A549 (cell line): ENCODE results near the gene SSNA1. TPM values are rescaled to one million over a fixed set of nuclear protein-coding genes. Genes with fewer than 3 reads are reported as not detected.

Experiments
- ATAC-seq, 2 experiments: fragments of 200-7000 bp in 1 of 2; fragments of >200 bp in 1 of 2; cut with Nextera tagmentation in 1 of 2; cut with Tn5 transposase in 1 of 2; 3 replicates each; pipeline versions ENCODE4 v1.8.0 to v1.9.1; 2018 to 2020; ENCODE audit warnings: mild to moderate bottlenecking in 1 of 2, moderate library complexity in 1 of 2
- CTCF ChIA-PET: fragments of 300-600 bp; sonication (Branson Sonifier 250); formaldehyde crosslinking; extraction: SDS; loops from one replicate; lab custom pipeline; 2021; ENCODE audit warnings: antibody characterized with exemption, inconsistent platforms; lab: Yijun Ruan, JAX
- POLR2A ChIA-PET: fragments of 350-600 bp; formaldehyde crosslinking; extraction: SDS; loops from one replicate; lab custom pipeline; 2021; ENCODE audit warnings: antibody characterized with exemption, inconsistent platforms; lab: Yijun Ruan, JAX
- DNase-seq, 2 experiments: peaks; one replicate each; pipeline versions ENCODE4 v3.0.0 to v3.0.0-alpha.2; 2011 to 2016; ENCODE audit warnings: low read depth in 1 of 2, low spot score in 1 of 2
- FAIRE-seq: peaks from 2 replicates; lab custom pipeline; 2011; peaks lifted over from hg19 to GRCh38; lab: Jason Lieb, UNC
- H3K27ac ChIP-seq, 2 experiments: fragments of >200 bp; sonication (Bioruptor Twin); formaldehyde crosslinking; 3 replicates each; pipeline ENCODE4 v1.5.1; 2016 to 2017
- H3K4me1 ChIP-seq: fragments of >200 bp; sonication (Bioruptor Twin); formaldehyde crosslinking; 3 replicates; pipeline ENCODE4 v1.6.1; 2016
- H3K4me2 ChIP-seq: fragments of >200 bp; sonication (Bioruptor Twin); formaldehyde crosslinking; 3 replicates; pipeline ENCODE4 v1.6.1; 2016
- H3K4me3 ChIP-seq: fragments of >200 bp; sonication (Bioruptor Twin); formaldehyde crosslinking; 3 replicates; pipeline ENCODE4 v1.5.1; 2016
- H3K9me3 ChIP-seq: fragments of >200 bp; sonication (Bioruptor Twin); formaldehyde crosslinking; 3 replicates; pipeline ENCODE4 v1.6.1; 2016
- BCL3 ChIP-seq: fragments of >200 bp; sonication (Bioruptor Twin); formaldehyde crosslinking; IDR thresholded peaks from 3 replicates; pipeline ENCODE4 v1.6.1; 2016
- CHD2 ChIP-seq: fragments of 150-350 bp; IDR thresholded peaks from 2 replicates; pipeline ENCODE4 v1.6.1; 2014; ENCODE audit warnings: low read length; ENCODE audit not compliant: partially characterized antibody
- EHF ChIP-seq: fragments of 250-450 bp; sonication (Bioruptor Pico); IDR thresholded peaks from 2 replicates; pipeline ENCODE4 v1.5.0; 2020; ENCODE audit warnings: mild to moderate bottlenecking
- ESRRA ChIP-seq: fragments of 150-350 bp; IDR thresholded peaks from 2 replicates; pipeline ENCODE4 v1.6.1; 2014; ENCODE audit warnings: mild to moderate bottlenecking, low read length, borderline replicate concordance
- FOSL2 ChIP-seq, 2 experiments: fragments of 450-650 bp in 1 of 2; fragments of >200 bp in 1 of 2; sonication (Bioruptor Twin) in 1 of 2; formaldehyde crosslinking; IDR thresholded peaks; 2 replicates each; pipeline versions ENCODE4 v1.5.0 to v1.6.1; 2016 to 2020; ENCODE audit warnings: mild to moderate bottlenecking in 1 of 2, moderate library complexity in 1 of 2
- GATA3 ChIP-seq: IDR thresholded peaks from 2 replicates; pipeline ENCODE4 v1.6.1; 2012; ENCODE audit warnings: borderline replicate concordance
- HOXA7 ChIP-seq: fragments of 250-450 bp; sonication (Bioruptor Pico); IDR thresholded peaks from 2 replicates; pipeline ENCODE4 v1.5.0; 2020; ENCODE audit warnings: mild to moderate bottlenecking, moderate library complexity
- HOXB13 ChIP-seq: fragments of 250-450 bp; sonication (Bioruptor Pico); IDR thresholded peaks from 2 replicates; pipeline ENCODE4 v1.5.0; 2020; ENCODE audit warnings: low read depth, mild to moderate bottlenecking, moderate library complexity
- JUN ChIP-seq, 2 experiments: fragments of >200 bp; sonication (Bioruptor Twin); formaldehyde crosslinking; IDR thresholded peaks; 2 replicates in 1 of 2; 3 replicates in 1 of 2; pipeline ENCODE4 v1.6.1; 2016 to 2017
- JUNB ChIP-seq: fragments of >200 bp; sonication (Bioruptor Twin); formaldehyde crosslinking; IDR thresholded peaks from 2 replicates; pipeline ENCODE4 v1.6.1; 2016
- KDM5A ChIP-seq: fragments of 200-600 bp; sonication (generic); IDR thresholded peaks from 2 replicates; pipeline ENCODE4 v1.6.1; 2016; ENCODE audit warnings: antibody characterized with exemption, mild to moderate bottlenecking
- MYC ChIP-seq: IDR thresholded peaks from 2 replicates; pipeline ENCODE4 v1.6.1; 2012; ENCODE audit warnings: mild to moderate bottlenecking, inconsistent platforms, low read length, improper control_type of control experiment, borderline replicate concordance
- NPAS2 ChIP-seq: fragments of 250-450 bp; sonication (Bioruptor Pico); IDR thresholded peaks from 2 replicates; pipeline ENCODE4 v1.8.0; 2022; ENCODE audit warnings: mild to moderate bottlenecking, moderate library complexity, borderline replicate concordance
- PHF8 ChIP-seq: fragments of 200-600 bp; sonication (generic); IDR thresholded peaks from 2 replicates; pipeline ENCODE4 v1.6.1; 2016; ENCODE audit warnings: low read depth, mild to moderate bottlenecking, antibody characterized with exemption, moderate library complexity, borderline replicate concordance
- POLR2A ChIP-seq: IDR thresholded peaks from 2 replicates; pipeline ENCODE4 v1.6.1; 2012; ENCODE audit warnings: mild to moderate bottlenecking, low read length
- POLR2AphosphoS2 ChIP-seq: conservative IDR thresholded peaks from 2 replicates; pipeline ENCODE4 v1.6.1; 2012; ENCODE audit warnings: low read length, improper control_type of control experiment, inconsistent platforms
- RAD21 ChIP-seq, 2 experiments: fragments of >200 bp in 1 of 2; sonication (Bioruptor Twin) in 1 of 2; formaldehyde crosslinking in 1 of 2; IDR thresholded peaks in 1 of 2; conservative IDR thresholded peaks in 1 of 2; 2 replicates in 1 of 2; 3 replicates in 1 of 2; pipeline ENCODE4 v1.6.1; 2012 to 2018; ENCODE audit warnings: inconsistent platforms in 1 of 2
- RARB ChIP-seq: fragments of 250-450 bp; sonication (Bioruptor Pico); IDR thresholded peaks from 2 replicates; pipeline ENCODE4 v1.8.0; 2021; ENCODE audit warnings: mild to moderate bottlenecking, moderate library complexity
- TFCP2L1 ChIP-seq: fragments of 250-450 bp; sonication (Bioruptor Pico); IDR thresholded peaks from 2 replicates; pipeline ENCODE4 v1.5.0; 2021; ENCODE audit warnings: mild to moderate bottlenecking
- TP53 ChIP-seq: fragments of 250-450 bp; sonication (Bioruptor Pico); IDR thresholded peaks from 2 replicates; pipeline ENCODE4 v1.5.0; 2021; ENCODE audit warnings: mild to moderate bottlenecking, moderate library complexity
- USF2 ChIP-seq: fragments of 450-650 bp; IDR thresholded peaks from 2 replicates; pipeline ENCODE4 v1.6.1; 2014; ENCODE audit warnings: antibody characterized with exemption
- ZC3H11A ChIP-seq: fragments of 450-650 bp; IDR thresholded peaks from 2 replicates; pipeline ENCODE4 v1.6.1; 2014; ENCODE audit warnings: antibody characterized with exemption, mild to moderate bottlenecking
- ZFP36 ChIP-seq: fragments of 450-650 bp; IDR thresholded peaks from 2 replicates; pipeline ENCODE4 v1.6.1; 2014; ENCODE audit warnings: borderline replicate concordance; ENCODE audit not compliant: partially characterized antibody
- ZNF302 ChIP-seq: fragments of 250-450 bp; sonication (Bioruptor Pico); IDR thresholded peaks from 2 replicates; pipeline ENCODE4 v1.9.0; 2021; ENCODE audit warnings: inconsistent platforms, mild to moderate bottlenecking, moderate library complexity
- WGBS: methylation state at CpG from one replicate; pipeline ENCODE4 v1.1.6; 2017; ENCODE audit errors: missing lambda C conversion rate; 5-methylcytosine and 5-hydroxymethylcytosine counted together
- polyA plus RNA-seq, 4 experiments: library from polyadenylated mRNA; depleted of rRNA in 3 of 4; stranded (reverse); fragments of >200 nt; fragmentation: RNase III in 1 of 4; extraction: RNeasy Plus Mini Kit Qiagen cat#74134 plus additional on column Dnase treatment in 1 of 4; gene quantifications; 2 replicates in 3 of 4; 3 replicates in 1 of 4; pipeline ENCODE4 v1.2.3, GENCODE V29; 2011 to 2017

Gene SSNA1
- polyA plus RNA-seq, 2 of the 4 experiments (the other 2 are of a cell fraction): 54.1 to 102 TPM

GRCh38 chr9:137198902-137199283 lies 10.4 kb downstream of the SSNA1 start (continued):
- TF ChIP-seq RAD21 (conservative IDR thresholded peaks at IDR 0.05 in 1 of 2, IDR thresholded peaks at IDR 0.05 in 1 of 2) (no peak), MYC (no peak), RARB (CRISPR knock-in tag) (no peak), ZC3H11A (no peak), JUNB (no peak), ZNF302 (CRISPR knock-in tag) (no peak)

GRCh38 chr9:137199411-137200121 lies 11.1 kb downstream of the SSNA1 start:
- ATAC-seq (no peak), DNase-seq (no peak), FAIRE-seq (no peak)
- ChIA-PET CTCF (interaction anchor here (0.9 to 5.3 kb wide), 9 partner anchors 9 to 70 kb away, joined by 3 to 25 read pairs (median 4); partner anchors contain the start of genes ANAPC2, LRRC26, SLC34A3 and SSNA1), POLR2A (interaction anchor here (1.5 kb wide), 1 partner anchor 11 kb away, joined by 11 read pairs; the partner anchor contains the start of genes ANAPC2 and SSNA1)
- Histone ChIP-seq H3K9me3 (no peaks in the 10 kb centered on the region), H3K4me2 (peak overlapping the region; percentile 97), H3K4me3 (peak overlapping the region; percentile 53), H3K4me1 (peaks cover 47% of the 10 kb centered on the region), H3K27ac (peak overlapping the region in 1 of 2 experiments; percentile 87; a peak in 3 of 6 replicates)
- TF ChIP-seq TFCP2L1 (no peak), KDM5A (no peak), FOSL2 (IDR thresholded peaks at IDR 0.05) (no peak), FOSL2 (CRISPR knock-in tag; IDR thresholded peaks at IDR 0.05) (no peak), HOXB13 (CRISPR knock-in tag) (no peak), ZC3H11A (no peak), TP53 (CRISPR knock-in tag) (no peak), CHD2 (no peak), ESRRA (no peak), JUNB (no peak), HOXA7 (no peak), POLR2AphosphoS2 (no peak), NPAS2 (CRISPR knock-in tag) (no peak)
- WGBS: 86% methylated on average over 22 of the region's 51 CpGs

- peaks cover 38% of the 10 kb centered on the region for H3K4me1 ChIP-seq
- peak within 1 kb of the TSS; percentile 60 for H3K4me3 ChIP-seq
- peak within 1 kb of the TSS; percentile 97 for H3K4me2 ChIP-seq
- CTCF ChIA-PET: interaction anchor here (0.7 to 1.7 kb wide), 7 partner anchors 11 to 171 kb away, joined by 3 to 14 read pairs (median 5); partner anchors contain the start of genes ANAPC2, RNF224 and SSNA1
- no peaks in the 10 kb centered on the region for H3K9me3 ChIP-seq
- POLR2A ChIA-PET: interaction anchor here (0.6 to 2.5 kb wide), 19 partner anchors 9 to 848 kb away, joined by 3 to 38 read pairs (median 4); partner anchors contain the start of genes ANAPC2, CYSRT1, MAN1B1 and SSNA1
- WGBS: 0% methylated on average over 22 of the region's 118 CpGs
- peak within 1 kb of the TSS; percentile 80 to 87 for H3K27ac ChIP-seq
- TF ChIP-seq GATA3 (no peak), JUN (IDR thresholded peaks at IDR 0.05) (peak; percentile 71 to 93; a peak in 4 of 5 replicates), USF2 (peak; percentile 75), BCL3 (peak; percentile 89; the same call in 2 of the 3 replicates), PHF8 (0 out of 2 replicates have a peak, but pooled peaks have one; percentile 29), EHF (CRISPR knock-in tag) (no peak), ZFP36 (no peak), POLR2A (peak; percentile 82)
- TF ChIP-seq, all 56 proteins: peak for 5
- DNase-seq (peak; percentile 98 to 100), ATAC-seq (peak; percentile 87 to 96), FAIRE-seq (no peak)
These were observed 12.1 kb downstream of the SSNA1 start, which contains the start of gene TPRN for GRCh38 chr9:137200311-137201204. TSS of gene TPRN (minus strand) at chr9:137200741. CDS start at chr9:137200711, 30 bp downstream.
